HL-60 (cell line): ENCODE data around the gene CFL1.

ENCODE experiments used
- DNase-seq, 2 experiments: peaks; one replicate each; pipeline ENCODE4 v3.0.0-alpha.2; 2010 to 2020; ENCODE audit warnings: low read depth in 1 of 2, low spot score in 1 of 2
- H3K27ac ChIP-seq: fragments of 250-450 bp; sonication (Bioruptor Pico); replicated peaks from 2 replicates; pipeline ENCODE4 v1.5.1; 2020; ENCODE audit warnings: mild to moderate bottlenecking, moderate library complexity
- H3K27me3 ChIP-seq: fragments of 250-450 bp; sonication (Bioruptor Pico); 2 replicates; pipeline ENCODE4 v1.5.1; 2021; ENCODE audit warnings: mild to moderate bottlenecking, moderate library complexity; ENCODE audit not compliant: insufficient read depth, poor library complexity, severe bottlenecking
- H3K4me3 ChIP-seq: replicated peaks from 2 replicates; pipeline ENCODE4 v1.5.1; 2011; ENCODE audit warnings: mild to moderate bottlenecking, control low read depth, low read length; ENCODE audit not compliant: insufficient read depth
- GABPA ChIP-seq: IDR thresholded peaks from 2 replicates; pipeline ENCODE4 v1.6.1; 2012; ENCODE audit warnings: low read depth
- POLR2AphosphoS5 ChIP-seq: IDR thresholded peaks from 2 replicates; pipeline ENCODE4 v1.6.1; 2012; ENCODE audit warnings: low read depth
- REST ChIP-seq: IDR thresholded peaks from 2 replicates; pipeline ENCODE4 v1.6.1; 2012; ENCODE audit warnings: low read depth; ENCODE audit not compliant: insufficient replicate concordance
- SPI1 ChIP-seq: IDR thresholded peaks from 2 replicates; pipeline ENCODE4 v1.6.1; 2012; ENCODE audit warnings: low read depth, mild to moderate bottlenecking, borderline replicate concordance
- TF ChIP-seq, protein P1 (sequence below): IDR thresholded peaks from one replicate; pipeline ENCODE4 v1.5.1; 2011; ENCODE audit warnings: low read length, control low read depth, inconsistent platforms; ENCODE audit not compliant: insufficient read depth

Gene CFL1

DNA sequence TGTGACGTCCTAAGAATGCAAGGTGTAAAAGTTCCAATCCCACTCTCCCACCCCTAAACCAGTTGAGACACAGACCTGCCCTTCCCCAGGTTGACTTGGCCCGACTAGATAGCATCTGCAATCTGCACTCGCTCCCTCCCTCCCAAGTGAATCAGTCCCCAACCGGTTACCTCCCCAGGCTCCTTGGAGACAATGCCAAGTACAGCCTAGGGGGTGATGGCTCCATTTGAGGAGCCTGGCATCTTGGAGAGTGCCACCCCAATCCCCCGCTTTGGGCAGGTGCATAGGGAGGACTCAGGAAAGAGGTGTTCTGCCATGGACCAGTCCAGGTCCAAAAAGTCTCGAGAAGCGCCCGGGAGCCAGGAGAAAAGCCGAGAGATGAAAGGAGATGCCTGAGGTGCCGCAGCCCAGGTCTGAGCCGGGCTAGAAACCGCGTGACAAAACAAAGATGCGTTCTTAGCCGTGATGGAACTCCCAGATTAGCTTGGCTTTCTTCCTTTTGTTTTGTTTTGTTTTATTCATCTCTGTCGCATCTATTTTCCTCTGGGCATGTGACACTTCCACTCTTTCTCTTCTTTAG lies 42.9 kb downstream of the CFL1 start:
- TF ChIP-seq REST (no peak), GABPA (no peak), POLR2AphosphoS5 (no peak), SPI1 (no peak)
- TF ChIP-seq, protein P1, sequence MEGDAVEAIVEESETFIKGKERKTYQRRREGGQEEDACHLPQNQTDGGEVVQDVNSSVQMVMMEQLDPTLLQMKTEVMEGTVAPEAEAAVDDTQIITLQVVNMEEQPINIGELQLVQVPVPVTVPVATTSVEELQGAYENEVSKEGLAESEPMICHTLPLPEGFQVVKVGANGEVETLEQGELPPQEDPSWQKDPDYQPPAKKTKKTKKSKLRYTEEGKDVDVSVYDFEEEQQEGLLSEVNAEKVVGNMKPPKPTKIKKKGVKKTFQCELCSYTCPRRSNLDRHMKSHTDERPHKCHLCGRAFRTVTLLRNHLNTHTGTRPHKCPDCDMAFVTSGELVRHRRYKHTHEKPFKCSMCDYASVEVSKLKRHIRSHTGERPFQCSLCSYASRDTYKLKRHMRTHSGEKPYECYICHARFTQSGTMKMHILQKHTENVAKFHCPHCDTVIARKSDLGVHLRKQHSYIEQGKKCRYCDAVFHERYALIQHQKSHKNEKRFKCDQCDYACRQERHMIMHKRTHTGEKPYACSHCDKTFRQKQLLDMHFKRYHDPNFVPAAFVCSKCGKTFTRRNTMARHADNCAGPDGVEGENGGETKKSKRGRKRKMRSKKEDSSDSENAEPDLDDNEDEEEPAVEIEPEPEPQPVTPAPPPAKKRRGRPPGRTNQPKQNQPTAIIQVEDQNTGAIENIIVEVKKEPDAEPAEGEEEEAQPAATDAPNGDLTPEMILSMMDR, result no peak
- Histone ChIP-seq H3K27me3 (no peaks in the 10 kb centered on the region), H3K27ac (no peak overlapping the region), H3K4me3 (no peak overlapping the region)
- no peak for DNase-seq

DNA sequence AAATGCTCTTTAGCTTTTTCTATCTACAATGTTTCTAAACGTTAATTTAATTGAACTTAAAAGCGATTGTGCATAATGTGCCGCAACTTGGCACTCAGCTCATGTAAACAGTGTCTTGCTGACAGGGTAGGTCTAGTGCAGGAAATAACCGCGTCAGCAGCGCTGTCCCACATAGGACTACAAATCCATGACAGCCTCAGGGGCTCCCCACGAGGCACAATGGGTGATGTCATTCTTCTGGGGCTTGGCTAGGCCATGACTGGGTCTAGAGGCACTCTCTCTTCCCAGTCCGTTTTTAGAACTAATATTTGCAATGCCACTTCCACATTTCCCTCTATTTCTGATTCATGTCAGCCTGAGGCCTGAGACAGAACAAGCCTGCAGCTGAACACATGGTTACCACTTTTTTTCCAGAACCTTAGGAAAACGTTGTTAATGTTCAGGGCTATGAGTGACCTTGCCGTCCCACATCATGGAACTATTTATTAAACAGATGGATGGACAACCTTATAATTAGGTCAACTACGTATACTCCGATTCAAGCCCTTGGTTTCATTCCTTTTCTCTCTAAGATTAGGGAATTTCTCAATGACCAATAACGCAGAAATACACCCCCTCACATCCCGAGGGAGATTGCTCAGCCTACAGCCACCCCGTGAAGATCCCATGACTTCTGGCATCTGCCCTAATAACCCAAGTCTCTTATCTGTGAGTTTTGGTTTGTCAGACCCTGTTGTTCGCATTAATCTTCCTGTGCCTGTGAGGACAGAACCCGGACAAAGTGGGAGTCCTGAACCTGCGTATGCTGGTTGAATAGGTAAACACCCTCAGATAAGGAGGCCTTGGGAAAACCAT lies 43.6 kb downstream of the CFL1 start:
- Histone ChIP-seq H3K27ac (no peak overlapping the region), H3K4me3 (no peak overlapping the region), H3K27me3 (no peaks in the 10 kb centered on the region)
- no peak for DNase-seq
- TF ChIP-seq SPI1 (peak; percentile 17; the same call in 1 of the 2 replicates), REST (no peak)

DNA sequence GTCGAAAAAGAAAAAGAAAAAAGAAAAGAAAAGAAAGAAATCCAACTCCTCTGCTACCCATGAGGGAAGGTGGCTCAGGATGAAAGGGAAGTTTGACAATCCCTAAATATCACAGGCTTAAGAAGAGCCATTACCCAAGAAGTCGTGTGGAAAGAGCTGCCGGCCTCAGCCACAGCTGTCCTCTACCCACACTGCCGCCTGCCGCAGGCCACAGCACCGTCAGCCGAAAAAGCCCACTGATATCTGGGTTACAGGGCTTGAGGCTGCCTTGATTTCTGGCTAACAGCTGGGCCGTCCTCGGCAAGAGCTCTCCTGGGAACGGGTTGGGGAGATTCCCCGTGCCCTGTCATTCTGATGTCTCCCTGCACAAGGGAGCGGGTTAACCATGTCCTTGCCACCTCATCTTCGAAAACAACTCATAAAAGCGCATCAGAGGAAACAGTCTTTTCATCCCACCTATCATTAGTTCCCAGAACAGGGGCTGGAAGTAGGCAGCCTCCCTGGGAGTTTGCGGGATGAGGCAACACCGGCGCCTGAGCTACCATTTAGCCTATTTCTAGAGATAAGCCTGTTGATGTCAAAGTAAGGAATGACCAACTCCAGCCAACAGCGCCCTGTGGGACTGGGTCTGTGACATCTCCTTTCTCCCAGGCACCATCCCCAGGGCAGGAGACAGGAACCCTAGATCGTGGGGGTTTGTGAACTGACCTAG lies 46.1 kb downstream of the CFL1 start:
- no peak for TF ChIP-seq GABPA
- no peak for TF ChIP-seq REST
- no peaks in the 10 kb centered on the region for H3K27me3 ChIP-seq
- H3K4me3 ChIP-seq, result no peak overlapping the region
- peak in 1 of 2 experiments; percentile 55 for DNase-seq
- no peak overlapping the region for H3K27ac ChIP-seq
